ENCODE measurements around the gene WRAP53.

The WRAP53 gene

GRCh38 chr17:7742729-7743128, 54.5 kb downstream of the WRAP53 start:
- no peak for DNase-seq
- H3K4me1 Mint-ChIP-seq: peaks cover 7% of the 10 kb centered on the region
- no peaks in the 10 kb centered on the region for H3K36me3 Mint-ChIP-seq (ENCODE audit: low read depth)
- no peak overlapping the region for H3K4me3 Mint-ChIP-seq
- no peak overlapping the region for H3K27ac Mint-ChIP-seq
- no peaks in the 10 kb centered on the region for H3K9me3 Mint-ChIP-seq
- H3K27me3 Mint-ChIP-seq (ENCODE audit: low read depth, poor library complexity): peaks cover 59% of the 10 kb centered on the region
- no peak for TF ChIP-seq CTCF (IDR thresholded peaks at IDR 0.05)

- no peak overlapping the region for H3K4me3 Mint-ChIP-seq
- H3K27ac Mint-ChIP-seq: peak overlapping the region; percentile 41
- H3K36me3 Mint-ChIP-seq (ENCODE audit: low read depth): no peaks in the 10 kb centered on the region
- H3K4me1 Mint-ChIP-seq: peaks cover 13% of the 10 kb centered on the region
- H3K27me3 Mint-ChIP-seq (ENCODE audit: low read depth, poor library complexity): peaks cover 49% of the 10 kb centered on the region
- TF ChIP-seq CTCF (IDR thresholded peaks at IDR 0.05): no peak
- no peak for DNase-seq
- no peaks in the 10 kb centered on the region for H3K9me3 Mint-ChIP-seq
Observed at GRCh38 chr17:7744416-7744815, 56.1 kb downstream of the WRAP53 start.

- H3K4me3 Mint-ChIP-seq: no peak overlapping the region
- peaks cover 13% of the 10 kb centered on the region for H3K4me1 Mint-ChIP-seq
- peaks cover 34% of the 10 kb centered on the region for H3K27me3 Mint-ChIP-seq (ENCODE audit: low read depth, poor library complexity)
- no peak for TF ChIP-seq CTCF (IDR thresholded peaks at IDR 0.05)
- H3K9me3 Mint-ChIP-seq: peaks cover 8% of the 10 kb centered on the region
- H3K27ac Mint-ChIP-seq: no peak overlapping the region
- H3K36me3 Mint-ChIP-seq (ENCODE audit: low read depth): peaks cover 5% of the 10 kb centered on the region
- DNase-seq: no peak
Observed at GRCh38 chr17:7745748-7746470, 57.6 kb downstream of the WRAP53 start.

GRCh38 chr17:7747635-7748071, 59.4 kb downstream of the WRAP53 start:
- H3K4me3 Mint-ChIP-seq: no peak overlapping the region
- peaks cover 13% of the 10 kb centered on the region for H3K4me1 Mint-ChIP-seq
- H3K36me3 Mint-ChIP-seq (ENCODE audit: low read depth): peaks cover 5% of the 10 kb centered on the region
- H3K27me3 Mint-ChIP-seq (ENCODE audit: low read depth, poor library complexity): peaks cover 19% of the 10 kb centered on the region
- DNase-seq: no peak
- TF ChIP-seq CTCF (IDR thresholded peaks at IDR 0.05): no peak
- H3K9me3 Mint-ChIP-seq: peaks cover 17% of the 10 kb centered on the region
- H3K27ac Mint-ChIP-seq: no peak overlapping the region

- no peak for DNase-seq
- no peak overlapping the region for H3K27ac Mint-ChIP-seq
- peaks cover 17% of the 10 kb centered on the region for H3K9me3 Mint-ChIP-seq
- peaks cover 18% of the 10 kb centered on the region for H3K4me1 Mint-ChIP-seq
- H3K27me3 Mint-ChIP-seq (ENCODE audit: low read depth, poor library complexity): peaks cover 18% of the 10 kb centered on the region
- no peak for TF ChIP-seq CTCF (IDR thresholded peaks at IDR 0.05)
- H3K4me3 Mint-ChIP-seq: no peak overlapping the region
- H3K36me3 Mint-ChIP-seq (ENCODE audit: low read depth): peaks cover 5% of the 10 kb centered on the region
Observed at GRCh38 chr17:7748076-7748775, 59.9 kb downstream of the WRAP53 start.
